ENCODE measurements around the gene MGA.
"Not testable (repeated sequence)": the region's sequence is repeated elsewhere in the genome, so short reads cannot be mapped to it uniquely, and the experiment has no call there.

MGA gene

GRCh38 chr15:41703120-41703519 is 42.9 kb downstream of the MGA start:
- TF ChIP-seq, protein P1, sequence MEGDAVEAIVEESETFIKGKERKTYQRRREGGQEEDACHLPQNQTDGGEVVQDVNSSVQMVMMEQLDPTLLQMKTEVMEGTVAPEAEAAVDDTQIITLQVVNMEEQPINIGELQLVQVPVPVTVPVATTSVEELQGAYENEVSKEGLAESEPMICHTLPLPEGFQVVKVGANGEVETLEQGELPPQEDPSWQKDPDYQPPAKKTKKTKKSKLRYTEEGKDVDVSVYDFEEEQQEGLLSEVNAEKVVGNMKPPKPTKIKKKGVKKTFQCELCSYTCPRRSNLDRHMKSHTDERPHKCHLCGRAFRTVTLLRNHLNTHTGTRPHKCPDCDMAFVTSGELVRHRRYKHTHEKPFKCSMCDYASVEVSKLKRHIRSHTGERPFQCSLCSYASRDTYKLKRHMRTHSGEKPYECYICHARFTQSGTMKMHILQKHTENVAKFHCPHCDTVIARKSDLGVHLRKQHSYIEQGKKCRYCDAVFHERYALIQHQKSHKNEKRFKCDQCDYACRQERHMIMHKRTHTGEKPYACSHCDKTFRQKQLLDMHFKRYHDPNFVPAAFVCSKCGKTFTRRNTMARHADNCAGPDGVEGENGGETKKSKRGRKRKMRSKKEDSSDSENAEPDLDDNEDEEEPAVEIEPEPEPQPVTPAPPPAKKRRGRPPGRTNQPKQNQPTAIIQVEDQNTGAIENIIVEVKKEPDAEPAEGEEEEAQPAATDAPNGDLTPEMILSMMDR (IDR thresholded peaks at IDR 0.05; ENCODE audit: control extremely low read depth, extremely low read depth, low read depth, missing control alignments): no peak
- ChIA-PET CTCF (interaction anchor here (0.9 to 1.6 kb wide), 2 partner anchors 71 to 237 kb away, joined by 3 read pairs; partner anchors contain the start of gene MAPKBP1), POLR2A (no interaction called here)
- no peak for DNase-seq (ENCODE audit: extremely low spot score)

DNA sequence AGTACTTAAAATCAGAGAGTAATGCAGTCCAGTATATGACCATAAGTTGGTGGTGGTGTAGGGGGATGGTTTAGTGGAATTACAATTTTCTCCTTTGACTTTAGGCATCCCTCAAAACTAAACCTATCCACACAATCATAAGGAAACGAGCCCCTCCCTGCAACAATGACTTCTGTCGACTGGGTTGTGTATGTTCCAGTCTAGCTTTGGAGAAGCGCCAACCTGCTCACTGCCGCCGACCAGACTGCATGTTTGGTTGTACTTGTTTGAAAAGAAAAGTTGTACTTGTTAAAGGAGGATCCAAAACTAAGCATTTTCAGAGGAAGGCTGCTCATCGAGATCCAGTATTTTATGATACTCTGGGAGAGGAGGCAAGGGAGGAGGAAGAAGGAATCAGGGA is 52.8 kb downstream of the MGA start:
- ChIA-PET POLR2A (no interaction called here), CTCF (interaction anchor here (1.1 to 1.5 kb wide), 2 partner anchors 9 to 61 kb away, joined by 4 to 5 read pairs; partner anchors contain the start of gene MAPKBP1)
- no peak for DNase-seq (ENCODE audit: extremely low spot score)
- TF ChIP-seq, protein P1 (IDR thresholded peaks at IDR 0.05; ENCODE audit: control extremely low read depth, extremely low read depth, low read depth, missing control alignments): no peak

DNA sequence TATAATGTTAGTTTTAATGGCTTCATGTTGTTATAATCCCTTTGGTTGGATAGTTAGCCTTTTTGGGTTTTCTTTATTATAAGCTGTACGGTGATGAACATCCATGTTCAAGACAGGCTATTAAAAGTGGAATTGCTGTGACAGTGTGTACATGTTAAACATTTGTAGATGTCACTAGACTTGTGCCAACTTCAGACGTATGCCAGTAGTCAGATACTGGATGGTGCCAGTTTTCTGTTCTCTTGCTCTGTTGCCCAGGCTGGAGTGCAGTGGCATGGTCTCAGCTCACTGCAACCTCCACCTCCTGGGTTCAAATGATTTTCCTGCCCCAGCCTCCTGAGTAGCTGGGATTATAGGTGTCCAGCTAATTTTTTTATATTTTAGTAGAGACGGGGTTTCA is 54.1 kb downstream of the MGA start:
- ChIA-PET POLR2A (no interaction called here), CTCF (interaction anchor here (1.5 to 2.2 kb wide), 2 partner anchors 8 to 9 kb away, joined by 5 to 8 read pairs; no protein-coding TSS in a partner anchor)
- no peak for DNase-seq (ENCODE audit: extremely low spot score)
- TF ChIP-seq, protein P1 (IDR thresholded peaks at IDR 0.05; ENCODE audit: control extremely low read depth, extremely low read depth, low read depth, missing control alignments): no peak

GRCh38 chr15:41716864-41717263 is 56.7 kb downstream of the MGA start:
- CTCF ChIA-PET: interaction anchor here (0.6 to 2.7 kb wide), 2 partner anchors 9 to 21 kb away, joined by 3 to 6 read pairs; no protein-coding TSS in a partner anchor
- POLR2A ChIA-PET: no interaction called here
- TF ChIP-seq, protein P1 (IDR thresholded peaks at IDR 0.05; ENCODE audit: control extremely low read depth, extremely low read depth, low read depth, missing control alignments): no peak
- no peak for DNase-seq (ENCODE audit: extremely low spot score)

GRCh38 chr15:41727143-41727542 is 66.9 kb downstream of the MGA start:
- TF ChIP-seq, protein P1 (IDR thresholded peaks at IDR 0.05; ENCODE audit: control extremely low read depth, extremely low read depth, low read depth, missing control alignments): no peak
- ChIA-PET POLR2A (no interaction called here), CTCF (interaction anchor here (1.2 kb wide), 1 partner anchor 22 kb away, joined by 3 read pairs; no protein-coding TSS in a partner anchor)
- DNase-seq (ENCODE audit: extremely low spot score): no peak

DNA sequence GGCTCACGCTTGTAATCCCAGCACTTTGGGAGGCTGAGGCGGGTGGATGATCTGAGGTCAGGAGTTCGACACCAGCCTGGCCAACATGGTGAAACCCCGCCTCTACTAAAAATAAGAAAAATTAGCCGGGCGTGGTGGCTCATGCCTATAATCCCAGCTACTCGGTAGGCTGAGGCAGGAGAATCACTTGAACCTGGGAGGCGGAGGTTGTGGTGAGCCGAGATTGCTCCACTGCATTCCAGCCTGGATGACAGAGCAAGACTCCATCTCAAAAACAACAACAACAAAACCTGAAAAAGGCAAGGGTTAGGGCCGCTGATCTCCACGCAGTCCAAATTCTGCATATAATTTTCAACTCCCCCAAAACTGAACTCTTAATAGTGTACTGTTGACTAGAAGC is 67.9 kb downstream of the MGA start:
- DNase-seq (ENCODE audit: extremely low spot score); POLR2A ChIA-PET; CTCF ChIA-PET: not testable (repeated sequence)

GRCh38 chr15:41730543-41730942 is 70.3 kb downstream of the MGA start:
- TF ChIP-seq, protein P1 (IDR thresholded peaks at IDR 0.05; ENCODE audit: control extremely low read depth, extremely low read depth, low read depth, missing control alignments): no peak
- ChIA-PET POLR2A (no interaction called here), CTCF (interaction anchor here (1.0 kb wide), 1 partner anchor 43 kb away, joined by 3 read pairs; the partner anchor contains the start of gene MAPKBP1)

More at GRCh38 chr15:41730543-41730942, 70.3 kb downstream of the MGA start:
- peak; percentile 13 for DNase-seq (ENCODE audit: extremely low spot score)
